NCI-H2107 treated with DMSO at 0.1 percent for 48 hours (cell line): ENCODE results near the gene KMT2B.
A peak's percentile ranks its signal among the peaks of the same experiment; 100 is the strongest.
"Not testable (repeated sequence)": the region's sequence is repeated elsewhere in the genome, so short reads cannot be mapped to it uniquely, and the experiment has no call there.

Source experiments
- DNase-seq: peaks from one replicate; lab custom pipeline; 2025; ENCODE audit not compliant: unreplicated experiment; lab: John Stamatoyannopoulos, UW

KMT2B gene

GRCh38 chr19:35756377-35757230, 38.8 kb downstream of the KMT2B start, which contains the start of gene HSPB6:
TSS of gene HSPB6 (minus strand) at chr19:35757029. CDS start at chr19:35757008, 21 bp downstream.
- no peak for DNase-seq

GRCh38 chr19:35757231-35757748, 39.5 kb downstream of the KMT2B start:
- DNase-seq: no peak

GRCh38 chr19:35757749-35758608, 40.2 kb downstream of the KMT2B start, which contains the start of gene PROSER3:
TSS of gene PROSER3 (plus strand) at chr19:35758176. CDS start at chr19:35758216, 40 bp downstream.
- peak; percentile 98 for DNase-seq

GRCh38 chr19:35759697-35760096, 41.9 kb downstream of the KMT2B start:
- DNase-seq: no peak

GRCh38 chr19:35760711-35761349, 43.0 kb downstream of the KMT2B start:
- no peak for DNase-seq

GRCh38 chr19:35764432-35765315, 46.9 kb downstream of the KMT2B start:
- DNase-seq: no peak

- DNase-seq: no peak
Observed at GRCh38 chr19:35766571-35767104, 48.8 kb downstream of the KMT2B start.

- no peak for DNase-seq
Observed at GRCh38 chr19:35767288-35768081, 49.7 kb downstream of the KMT2B start.

GRCh38 chr19:35768082-35768421, 50.2 kb downstream of the KMT2B start:
- no peak for DNase-seq

- not testable (repeated sequence) for DNase-seq
Observed at GRCh38 chr19:35772362-35772761, 54.6 kb downstream of the KMT2B start.

- no peak for DNase-seq
Observed at GRCh38 chr19:35773020-35773806, 55.4 kb downstream of the KMT2B start.

GRCh38 chr19:35774274-35775045, 56.7 kb downstream of the KMT2B start:
- no peak for DNase-seq

GRCh38 chr19:35775046-35775297, 57.2 kb downstream of the KMT2B start:
- DNase-seq: no peak

- peak; percentile 93 for DNase-seq
Observed at GRCh38 chr19:35775298-35776101, 57.7 kb downstream of the KMT2B start, which contains the start of gene ARHGAP33. TSS of gene ARHGAP33 (plus strand) at chr19:35775564. CDS start at chr19:35775659, 95 bp downstream.

- DNase-seq: no peak
Observed at GRCh38 chr19:35776102-35776788, 58.4 kb downstream of the KMT2B start.
